Astrocyte (in vitro differentiated cells and primary cell): ENCODE measurements around the gene EMID1. TPM values are rescaled to one million over a fixed set of nuclear protein-coding genes. Genes with fewer than 3 reads are reported as not detected.

ENCODE experiments used
- DNase-seq: peaks from one replicate; pipeline ENCODE4 v3.0.0-alpha.2; 2010; ENCODE audit warnings: low read depth
- FAIRE-seq: peaks from 2 replicates; lab custom pipeline; 2011; peaks lifted over from hg19 to GRCh38; lab: Jason Lieb, UNC
- H2AFZ ChIP-seq: 2 replicates; pipeline ENCODE4 v1.6.0; 2012; ENCODE audit warnings: low read depth, low read length, inconsistent platforms
- H3K27ac ChIP-seq: 2 replicates; pipeline ENCODE4 v1.5.1; 2011; ENCODE audit warnings: low read depth, low read length, inconsistent platforms
- H3K27me3 ChIP-seq: 2 replicates; pipeline ENCODE4 v1.6.0; 2011; ENCODE audit warnings: low read length, inconsistent platforms; ENCODE audit not compliant: insufficient read depth
- H3K36me3 ChIP-seq: 2 replicates; pipeline ENCODE4 v1.5.1; 2011; ENCODE audit warnings: low read length, inconsistent platforms; ENCODE audit not compliant: insufficient read depth
- H3K4me1 ChIP-seq: 2 replicates; pipeline ENCODE4 v1.5.1; 2011; ENCODE audit warnings: low read length, inconsistent platforms; ENCODE audit not compliant: insufficient read depth
- H3K4me2 ChIP-seq: 2 replicates; pipeline ENCODE4 v1.6.0; 2012; ENCODE audit warnings: low read length, inconsistent platforms
- H3K4me3 ChIP-seq: 2 replicates; pipeline ENCODE4 v1.5.1; 2011; ENCODE audit warnings: low read depth, mild to moderate bottlenecking, low read length, inconsistent platforms; ENCODE audit not compliant: insufficient read depth
- H3K79me2 ChIP-seq: 2 replicates; pipeline ENCODE4 v1.6.0; 2012; ENCODE audit warnings: mild to moderate bottlenecking, low read length, inconsistent platforms; ENCODE audit not compliant: insufficient read depth
- H3K9ac ChIP-seq: 2 replicates; pipeline ENCODE4 v1.6.0; 2012; ENCODE audit warnings: mild to moderate bottlenecking, low read length, inconsistent platforms
- H3K9me3 ChIP-seq: 2 replicates; pipeline ENCODE4 v1.5.1; 2012; ENCODE audit warnings: low read depth, mild to moderate bottlenecking, low read length, inconsistent platforms; ENCODE audit not compliant: insufficient read depth
- H4K20me1 ChIP-seq: 2 replicates; pipeline ENCODE4 v1.6.0; 2012; ENCODE audit warnings: low read length, inconsistent platforms; ENCODE audit not compliant: insufficient read depth
- H3K27ac Mint-ChIP-seq: one replicate; pipeline ENCODE4 v1.8.0; 2021; ENCODE audit warnings: mild to moderate bottlenecking, mixed read lengths; ENCODE audit not compliant: unreplicated experiment
- H3K27me3 Mint-ChIP-seq: one replicate; pipeline ENCODE4 v1.8.0; 2021; ENCODE audit warnings: low read depth, mixed read lengths; ENCODE audit not compliant: unreplicated experiment
- H3K36me3 Mint-ChIP-seq: one replicate; pipeline ENCODE4 v1.8.0; 2021; ENCODE audit warnings: low read depth, mixed read lengths; ENCODE audit not compliant: unreplicated experiment
- H3K4me1 Mint-ChIP-seq: one replicate; pipeline ENCODE4 v1.8.0; 2021; ENCODE audit warnings: low read depth, mixed read lengths; ENCODE audit not compliant: unreplicated experiment
- H3K4me3 Mint-ChIP-seq: one replicate; pipeline ENCODE4 v1.8.0; 2021; ENCODE audit warnings: mild to moderate bottlenecking, moderate library complexity, mixed read lengths; ENCODE audit not compliant: unreplicated experiment
- H3K9me3 Mint-ChIP-seq: one replicate; pipeline ENCODE4 v1.8.0; 2021; ENCODE audit warnings: mild to moderate bottlenecking, mixed read lengths; ENCODE audit not compliant: unreplicated experiment
- EZH2 ChIP-seq: IDR thresholded peaks from 2 replicates; pipeline ENCODE4 v1.6.1; 2012; ENCODE audit warnings: mild to moderate bottlenecking, low read length, inconsistent platforms; ENCODE audit not compliant: insufficient read depth
- total RNA-seq: library from RNA; stranded (reverse); gene quantifications from 2 replicates; pipeline ENCODE4 v1.2.1, GENCODE V29; 2021
- TF ChIP-seq, protein P1 (sequence below): IDR thresholded peaks from 2 replicates; pipeline ENCODE4 v1.5.1; 2011; ENCODE audit warnings: low read depth, mild to moderate bottlenecking, inconsistent platforms, low read length, moderate library complexity; ENCODE audit not compliant: insufficient read depth

Gene EMID1
- total RNA-seq, 1 donor from 2014 or later: 0.34 TPM

DNA sequence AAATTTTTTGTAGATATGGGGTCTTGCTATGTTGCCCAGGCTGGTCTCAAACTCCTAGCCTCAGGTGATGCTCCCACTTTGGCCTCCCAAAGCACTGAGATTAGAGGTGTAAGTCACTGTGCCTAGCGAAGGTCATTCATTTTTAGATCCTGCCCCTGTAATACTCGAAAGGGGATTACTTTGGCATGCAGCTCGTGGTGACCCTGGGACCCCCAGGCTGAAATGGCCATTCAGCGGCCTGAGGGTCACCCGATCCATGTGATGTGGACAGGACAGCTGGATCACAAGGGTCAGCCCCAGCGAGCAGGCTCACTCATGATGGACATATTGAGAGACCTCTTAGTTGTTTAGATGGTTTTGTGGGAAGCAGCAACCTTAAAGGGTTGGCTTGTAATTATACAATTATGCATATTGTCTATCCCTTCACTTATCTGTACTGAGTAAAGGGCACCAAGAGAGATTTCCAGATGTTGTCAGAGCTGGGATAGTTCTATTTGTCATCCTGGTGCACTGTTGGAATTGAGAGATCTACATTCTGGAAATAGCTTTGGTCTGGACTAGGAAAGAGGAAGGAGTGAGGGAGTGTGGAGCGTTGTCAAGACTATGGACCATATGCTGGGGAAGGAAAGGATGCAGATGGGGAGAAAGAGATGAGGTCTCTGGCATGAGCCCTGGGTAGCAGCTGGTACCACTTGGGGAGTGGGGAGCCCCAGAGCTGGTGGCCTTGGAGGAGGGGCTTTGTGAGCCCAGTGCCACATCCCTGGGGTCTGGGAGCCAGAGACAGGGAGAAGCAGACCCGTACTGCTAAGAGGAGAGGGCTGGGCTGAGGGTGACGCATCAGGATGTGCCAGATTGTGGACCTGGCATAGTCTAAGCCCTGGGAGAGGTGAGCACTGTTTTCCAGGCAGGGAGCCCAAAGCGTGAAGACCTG lies 46.5 kb downstream of the EMID1 start:
- FAIRE-seq (no peak), DNase-seq (no peak)
- H3K4me3 ChIP-seq: no peak overlapping the region
- peaks cover 3% of the 10 kb centered on the region for H3K36me3 Mint-ChIP-seq
- no peaks in the 10 kb centered on the region for H3K4me1 ChIP-seq
- H3K4me1 Mint-ChIP-seq: no peaks in the 10 kb centered on the region
- TF ChIP-seq EZH2: no peak
- TF ChIP-seq, protein P1, sequence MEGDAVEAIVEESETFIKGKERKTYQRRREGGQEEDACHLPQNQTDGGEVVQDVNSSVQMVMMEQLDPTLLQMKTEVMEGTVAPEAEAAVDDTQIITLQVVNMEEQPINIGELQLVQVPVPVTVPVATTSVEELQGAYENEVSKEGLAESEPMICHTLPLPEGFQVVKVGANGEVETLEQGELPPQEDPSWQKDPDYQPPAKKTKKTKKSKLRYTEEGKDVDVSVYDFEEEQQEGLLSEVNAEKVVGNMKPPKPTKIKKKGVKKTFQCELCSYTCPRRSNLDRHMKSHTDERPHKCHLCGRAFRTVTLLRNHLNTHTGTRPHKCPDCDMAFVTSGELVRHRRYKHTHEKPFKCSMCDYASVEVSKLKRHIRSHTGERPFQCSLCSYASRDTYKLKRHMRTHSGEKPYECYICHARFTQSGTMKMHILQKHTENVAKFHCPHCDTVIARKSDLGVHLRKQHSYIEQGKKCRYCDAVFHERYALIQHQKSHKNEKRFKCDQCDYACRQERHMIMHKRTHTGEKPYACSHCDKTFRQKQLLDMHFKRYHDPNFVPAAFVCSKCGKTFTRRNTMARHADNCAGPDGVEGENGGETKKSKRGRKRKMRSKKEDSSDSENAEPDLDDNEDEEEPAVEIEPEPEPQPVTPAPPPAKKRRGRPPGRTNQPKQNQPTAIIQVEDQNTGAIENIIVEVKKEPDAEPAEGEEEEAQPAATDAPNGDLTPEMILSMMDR: no peak
- peaks cover 9% of the 10 kb centered on the region for H3K27me3 Mint-ChIP-seq
- H3K27ac Mint-ChIP-seq: no peak overlapping the region
- H3K9ac ChIP-seq: no peak overlapping the region
- no peaks in the 10 kb centered on the region for H3K9me3 Mint-ChIP-seq
- no peak overlapping the region for H2AFZ ChIP-seq
- no peaks in the 10 kb centered on the region for H4K20me1 ChIP-seq
- no peaks in the 10 kb centered on the region for H3K9me3 ChIP-seq
- H3K27me3 ChIP-seq: no peaks in the 10 kb centered on the region
- no peaks in the 10 kb centered on the region for H3K79me2 ChIP-seq
- H3K4me2 ChIP-seq: no peak overlapping the region
- no peak overlapping the region for H3K4me3 Mint-ChIP-seq
- H3K27ac ChIP-seq: no peak overlapping the region
- no peaks in the 10 kb centered on the region for H3K36me3 ChIP-seq

DNA sequence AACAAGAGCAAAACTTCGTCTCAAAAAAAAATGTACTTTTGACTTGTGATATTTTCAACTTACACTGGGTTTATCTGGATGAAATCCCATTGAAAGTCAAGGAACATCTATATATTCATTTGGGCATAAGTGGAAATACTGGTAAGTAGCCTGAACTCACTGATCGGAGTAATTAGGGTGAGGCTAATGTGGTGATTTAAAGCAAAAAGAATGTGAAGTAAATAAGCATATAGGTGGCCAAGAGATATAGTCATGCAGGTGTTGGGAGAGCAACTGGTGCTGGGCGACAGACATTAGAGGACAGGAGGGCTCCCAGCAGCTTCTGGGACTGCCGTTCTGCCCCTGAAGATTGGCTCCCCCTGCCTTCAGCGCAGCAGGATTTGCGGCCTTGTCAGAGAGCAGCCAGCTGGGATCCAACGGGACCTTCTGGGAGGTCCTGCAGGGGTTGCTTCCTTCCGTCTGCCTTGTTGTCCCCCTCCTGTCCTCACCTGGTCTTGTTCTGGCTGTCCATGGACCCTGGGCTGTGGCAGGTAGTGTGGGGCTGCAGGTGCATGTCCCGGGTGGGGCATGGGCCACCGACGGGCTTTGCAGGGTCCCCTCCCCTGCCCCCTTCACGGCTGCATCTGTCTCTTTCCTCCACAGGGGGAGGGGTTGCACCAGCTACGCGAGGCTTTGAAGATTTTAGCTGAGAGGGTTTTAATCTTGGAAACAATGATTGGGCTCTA lies 48.0 kb downstream of the EMID1 start:
- H3K27me3 Mint-ChIP-seq: peaks cover 9% of the 10 kb centered on the region
- FAIRE-seq (no peak), DNase-seq (no peak)
- no peaks in the 10 kb centered on the region for H3K36me3 ChIP-seq
- H3K4me2 ChIP-seq: no peak overlapping the region
- TF ChIP-seq EZH2: no peak
- TF ChIP-seq, protein P1: no peak
- no peak overlapping the region for H3K4me3 ChIP-seq
- no peak overlapping the region for H3K9ac ChIP-seq
- H3K36me3 Mint-ChIP-seq: peaks cover 5% of the 10 kb centered on the region
- H3K79me2 ChIP-seq: no peaks in the 10 kb centered on the region
- H3K4me1 ChIP-seq: no peaks in the 10 kb centered on the region
- H3K9me3 Mint-ChIP-seq: no peaks in the 10 kb centered on the region
- H3K27ac ChIP-seq: no peak overlapping the region
- no peaks in the 10 kb centered on the region for H4K20me1 ChIP-seq
- H3K27ac Mint-ChIP-seq: no peak overlapping the region
- H2AFZ ChIP-seq: no peak overlapping the region
- no peaks in the 10 kb centered on the region for H3K27me3 ChIP-seq
- H3K9me3 ChIP-seq: no peaks in the 10 kb centered on the region
- no peak overlapping the region for H3K4me3 Mint-ChIP-seq
- no peaks in the 10 kb centered on the region for H3K4me1 Mint-ChIP-seq
